Tibial artery (tissue), 4 donors: ENCODE measurements around the gene RAB11FIP4.

Experiments used
- DNase-seq, 2 donors: peaks; one replicate each; pipeline ENCODE4 v3.0.0-alpha.2; 2019
- H3K27ac ChIP-seq, 2 donors: fragments of 200-600 bp; sonication (generic) in 1 of 2; 1 replicate in 1 of 2; 2 replicates in 1 of 2; pipeline ENCODE4 v1.5.1; 2018 to 2019; ENCODE audit warnings: mild to moderate bottlenecking in 1 of 2
- H3K27me3 ChIP-seq, 2 donors: fragments of 200-600 bp; sonication (generic) in 1 of 2; one replicate each; pipeline versions ENCODE4 v1.5.1 to v1.6.0; 2016 to 2019
- H3K36me3 ChIP-seq, 3 donors: fragments of 200-600 bp; sonication (generic) in 2 of 3; one replicate each; pipeline ENCODE4 v1.5.1; 2016 to 2019; ENCODE audit warnings: mild to moderate bottlenecking in 2 of 3
- H3K4me1 ChIP-seq, 4 donors: fragments of 200-600 bp; sonication (generic) in 2 of 4; 1 replicate in 3 of 4; 2 replicates in 1 of 4; pipeline ENCODE4 v1.5.1; 2016 to 2019
- H3K4me3 ChIP-seq, 2 donors: fragments of 200-600 bp; sonication (generic) in 1 of 2; 1 replicate in 1 of 2; 2 replicates in 1 of 2; pipeline ENCODE4 v1.5.1; 2018 to 2019; ENCODE audit warnings: mild to moderate bottlenecking in 2 of 2
- H3K9me3 ChIP-seq, 3 donors: fragments of 200-600 bp; sonication (generic) in 1 of 3; one replicate each; pipeline ENCODE4 v1.5.1; 2016 to 2019
- CTCF ChIP-seq, 2 experiments: fragments of 200-600 bp in 1 of 2; fragments of 450-650 bp in 1 of 2; IDR thresholded peaks; one replicate each; pipeline ENCODE4 v1.5.1; 2017 to 2019; ENCODE audit warnings: antibody characterized with exemption in 2 of 2, mild to moderate bottlenecking in 1 of 2, moderate library complexity in 1 of 2
- intact Hi-C: fragments of 100-400 bp; cut with DNase I; formaldehyde crosslinking; loops from one replicate; pipeline ENCODE4 v1.15.0; 2023; ENCODE audit warnings: low total_unique reads

Gene RAB11FIP4

GRCh38 chr17:31515267-31515666 is 123.8 kb downstream of the RAB11FIP4 start:
- Histone ChIP-seq H3K27ac (no peak overlapping the region), H3K27me3 (no peaks in the 10 kb centered on the region), H3K36me3 (no peaks in the 10 kb centered on the region), H3K9me3 (no peaks in the 10 kb centered on the region), H3K4me1 (peaks cover 0 to 10% (median 7%) of the 10 kb centered on the region in 4 donors), H3K4me3 (no peak overlapping the region)
- intact Hi-C loops: no loop called here
- DNase-seq: no peak
- TF ChIP-seq CTCF (IDR thresholded peaks at IDR 0.05): no peak

GRCh38 chr17:31517524-31517923 is 126.0 kb downstream of the RAB11FIP4 start:
- intact Hi-C loops: no loop called here
- no peak overlapping the region for H3K4me3 ChIP-seq
- no peaks in the 10 kb centered on the region for H3K9me3 ChIP-seq
- no peak overlapping the region for H3K27ac ChIP-seq
- no peak for TF ChIP-seq CTCF (IDR thresholded peaks at IDR 0.05)
- H3K4me1 ChIP-seq: no peaks in the 10 kb centered on the region
- H3K27me3 ChIP-seq: peaks cover 0 to 6% of the 10 kb centered on the region in 2 donors
- DNase-seq: no peak
- no peaks in the 10 kb centered on the region for H3K36me3 ChIP-seq

- no peak overlapping the region for H3K27ac ChIP-seq
- no peak for DNase-seq
- no peaks in the 10 kb centered on the region for H3K9me3 ChIP-seq
- H3K27me3 ChIP-seq: peaks cover 0 to 13% of the 10 kb centered on the region in 2 donors
- no peaks in the 10 kb centered on the region for H3K4me1 ChIP-seq
- no peak overlapping the region for H3K4me3 ChIP-seq
- intact Hi-C loops: no loop called here
- TF ChIP-seq CTCF (IDR thresholded peaks at IDR 0.05): no peak
- peaks cover 0 to 3% (median 0%) of the 10 kb centered on the region in 3 donors for H3K36me3 ChIP-seq
Measured at GRCh38 chr17:31518478-31518877, 127.0 kb downstream of the RAB11FIP4 start.

- no peak overlapping the region for H3K4me3 ChIP-seq
- DNase-seq: no peak
- H3K4me1 ChIP-seq: peaks cover 0 to 10% (median 4%) of the 10 kb centered on the region in 4 donors
- no peak overlapping the region for H3K27ac ChIP-seq
- peaks cover 0 to 13% of the 10 kb centered on the region in 2 donors for H3K27me3 ChIP-seq
- intact Hi-C loops: no loop called here
- no peaks in the 10 kb centered on the region for H3K9me3 ChIP-seq
- H3K36me3 ChIP-seq: peaks cover 0 to 11% (median 0%) of the 10 kb centered on the region in 3 donors
- no peak for TF ChIP-seq CTCF (IDR thresholded peaks at IDR 0.05)
Measured at GRCh38 chr17:31521632-31522283, 130.3 kb downstream of the RAB11FIP4 start.

GRCh38 chr17:31522284-31522931 is 130.9 kb downstream of the RAB11FIP4 start:
- intact Hi-C loops: no loop called here
- TF ChIP-seq CTCF (IDR thresholded peaks at IDR 0.05): no peak
- H3K9me3 ChIP-seq: no peaks in the 10 kb centered on the region
- H3K27ac ChIP-seq: no peak overlapping the region
- no peak for DNase-seq
- H3K4me1 ChIP-seq: peaks cover 0 to 14% (median 4%) of the 10 kb centered on the region in 4 donors
- H3K36me3 ChIP-seq: peaks cover 0 to 11% (median 0%) of the 10 kb centered on the region in 3 donors
- H3K27me3 ChIP-seq: peaks cover 0 to 13% of the 10 kb centered on the region in 2 donors
- no peak overlapping the region for H3K4me3 ChIP-seq
